Gastroesophageal sphincter (tissue), 3 donors: ENCODE results near the gene CNTN2.

ENCODE experiments used
- CTCF ChIP-seq, 4 experiments: fragments of 200-600 bp in 2 of 4; fragments of 450-650 bp in 2 of 4; sonication (generic) in 1 of 4; IDR thresholded peaks; one replicate each; pipeline ENCODE4 v1.5.1; 2017 to 2019; ENCODE audit warnings: antibody characterized with exemption in 4 of 4, mild to moderate bottlenecking in 2 of 4, moderate library complexity in 2 of 4
- POLR2A ChIP-seq, 2 donors: fragments of 450-650 bp; IDR thresholded peaks; one replicate each; pipeline ENCODE4 v1.6.1; 2017; ENCODE audit warnings: antibody characterized with exemption in 2 of 2, mild to moderate bottlenecking in 2 of 2, moderate library complexity in 1 of 2
- POLR2AphosphoS5 ChIP-seq: sonication (generic); formaldehyde crosslinking; IDR thresholded peaks from one replicate; pipeline ENCODE4 v1.6.1; 2017; ENCODE audit warnings: antibody characterized with exemption

- TF ChIP-seq CTCF (IDR thresholded peaks at IDR 0.05) (no peak), POLR2A (IDR thresholded peaks at IDR 0.05) (no peak), POLR2AphosphoS5 (no peak)
These were observed 14.6 kb upstream of the CNTN2 start for GRCh38 chr1:205028390-205028789.
